Measurements from ENCODE around the gene OR1J1.

OR1J1 gene

DNA sequence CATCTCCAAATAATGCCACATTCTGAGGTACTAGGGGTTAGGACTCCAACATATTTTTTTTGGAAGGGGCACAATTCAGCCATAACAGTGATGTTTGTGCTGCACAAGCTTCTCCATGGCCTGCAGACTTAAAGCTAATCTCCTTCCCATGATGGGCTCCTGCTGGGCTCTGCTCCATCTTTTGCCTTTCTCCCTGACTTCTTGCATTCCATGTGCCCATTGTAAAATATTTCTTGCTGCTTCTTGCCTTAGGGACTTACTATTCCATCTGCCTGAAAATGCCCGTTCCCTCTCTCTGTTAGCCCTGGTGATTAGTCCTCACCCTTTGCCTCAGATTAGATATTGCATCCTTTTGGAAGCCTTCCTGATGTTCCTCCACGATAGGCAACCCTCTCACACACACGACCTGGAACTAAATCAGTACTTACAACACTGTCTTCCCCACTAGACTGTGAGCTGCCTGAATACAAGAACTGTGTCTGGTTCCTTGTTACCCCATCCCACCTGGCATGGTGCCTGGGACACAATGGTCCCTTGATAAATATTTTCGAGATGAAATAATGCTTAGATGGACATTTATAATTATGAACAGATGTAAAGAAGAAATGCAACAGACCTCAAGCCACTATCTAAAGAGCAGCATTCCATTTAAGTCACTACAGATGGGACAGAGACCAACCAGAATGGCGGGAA, 33.5 kb downstream of the OR1J1 start:
- DNase-seq, result no peak

DNA sequence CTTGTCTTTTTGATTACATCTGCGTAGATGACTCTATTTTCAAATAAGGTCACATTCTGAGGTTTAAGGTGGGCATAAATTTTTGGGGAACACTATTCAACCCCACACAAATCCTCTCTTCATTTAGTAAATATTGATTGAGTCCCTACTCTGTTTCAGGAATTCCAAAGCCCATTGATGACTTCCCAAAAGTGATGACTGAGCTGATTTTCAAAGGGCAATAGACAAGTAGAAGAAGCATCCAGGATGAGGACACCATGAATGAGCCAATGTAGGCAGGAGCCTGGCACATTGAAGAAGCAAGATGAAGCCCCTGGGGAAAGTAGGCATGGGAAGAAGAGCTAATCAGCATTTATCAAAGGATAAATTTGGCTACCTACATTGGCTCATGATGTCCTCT, 35.2 kb downstream of the OR1J1 start:
- DNase-seq, result no peak

All from stimulated activated naive CD4-positive, alpha-beta T cell treated with Interleukin-2 at 50 U/mL for 16 hours (primary cell).